IMR-90 (cell line): ENCODE results near the gene DNAJC25. TPM values are rescaled to one million over a fixed set of nuclear protein-coding genes. Genes with fewer than 3 reads are reported as not detected.

Experiments used
- ATAC-seq: fragments of 200-7000 bp; cut with Tn5 transposase; 2 replicates; pipeline ENCODE4 v1.9.1; 2020; ENCODE audit warnings: low read depth, mild to moderate bottlenecking, moderate library complexity
- BruUV-seq: library from RNA; stranded (reverse); fragments of 400-500 nt; replicated peaks from 2 replicates; lab custom pipeline; 2021; lab: Mats Ljungman, UMichigan
- CTCF ChIA-PET: fragments of 300-600 bp; formaldehyde crosslinking; extraction: SDS; loops from one replicate; lab custom pipeline; 2021; ENCODE audit warnings: antibody characterized with exemption; lab: Yijun Ruan, JAX
- POLR2A ChIA-PET: fragments of 300-600 bp; sonication (Branson Sonifier 250); formaldehyde crosslinking; loops from one replicate; lab custom pipeline; 2022; ENCODE audit warnings: antibody characterized with exemption; ENCODE audit not compliant: unreplicated experiment; lab: Charles Lee
- DNase-seq: peaks from one replicate; pipeline ENCODE4 v3.0.0; 2013
- H2AFZ ChIP-seq: replicated peaks from 2 replicates; pipeline ENCODE3; 2013; ENCODE audit warnings: low read length, mild to moderate bottlenecking; ENCODE audit not compliant: poor library complexity
- H2AK5ac ChIP-seq: 2 replicates; pipeline ENCODE4 v1.6.1; 2013; ENCODE audit warnings: low read depth, low read length, inconsistent platforms
- H2AK9ac ChIP-seq: replicated peaks from 2 replicates; pipeline ENCODE3; 2013; ENCODE audit warnings: mild to moderate bottlenecking, low read depth, low read length, moderate library complexity; ENCODE audit not compliant: poor library complexity
- H2BK120ac ChIP-seq: 2 replicates; pipeline ENCODE4 v1.6.1; 2013; ENCODE audit warnings: low read depth, low read length, inconsistent platforms
- H2BK15ac ChIP-seq: 3 replicates; pipeline ENCODE4 v1.6.1; 2013; ENCODE audit warnings: low read depth, low read length, inconsistent platforms
- H2BK20ac ChIP-seq: 2 replicates; pipeline ENCODE4 v1.6.1; 2013; ENCODE audit warnings: low read depth, mild to moderate bottlenecking, inconsistent platforms, low read length, moderate library complexity
- H2BK5ac ChIP-seq: 2 replicates; pipeline ENCODE4 v1.6.1; 2013; ENCODE audit warnings: mild to moderate bottlenecking, low read depth, low read length, inconsistent platforms; ENCODE audit not compliant: poor library complexity, severe bottlenecking
- H3K14ac ChIP-seq: replicated peaks from 2 replicates; pipeline ENCODE4 v1.6.1; 2013; ENCODE audit warnings: low read depth, low read length, inconsistent platforms
- H3K18ac ChIP-seq: 2 replicates; pipeline ENCODE4 v1.6.1; 2013; ENCODE audit warnings: low read depth, low read length, control low read depth
- H3K23ac ChIP-seq: 2 replicates; pipeline ENCODE4 v1.6.1; 2013; ENCODE audit warnings: low read depth, low read length, inconsistent platforms
- H3K27ac ChIP-seq: 2 replicates; pipeline ENCODE4 v1.5.1; 2013; ENCODE audit warnings: mild to moderate bottlenecking, control low read depth, low read length; ENCODE audit not compliant: insufficient read depth
- H3K27me3 ChIP-seq: 2 replicates; pipeline ENCODE4 v1.6.1; 2013; ENCODE audit warnings: low read length; ENCODE audit not compliant: control insufficient read depth, insufficient read depth
- H3K36me3 ChIP-seq: 2 replicates; pipeline ENCODE4 v1.6.1; 2013; ENCODE audit warnings: low read length, mixed read lengths; ENCODE audit not compliant: control insufficient read depth, insufficient read depth
- H3K4ac ChIP-seq: 2 replicates; pipeline ENCODE4 v1.6.1; 2013; ENCODE audit warnings: low read depth, low read length, inconsistent platforms
- H3K4me1 ChIP-seq: 2 replicates; pipeline ENCODE4 v1.6.1; 2013; ENCODE audit warnings: low read length, mixed read lengths; ENCODE audit not compliant: control insufficient read depth, insufficient read depth
- H3K4me2 ChIP-seq: 2 replicates; pipeline ENCODE4 v1.6.1; 2013; ENCODE audit warnings: low read depth, mild to moderate bottlenecking, control low read depth, low read length, moderate library complexity
- H3K4me3 ChIP-seq: 2 replicates; pipeline ENCODE4 v1.5.1; 2013; ENCODE audit warnings: low read depth, mild to moderate bottlenecking, control low read depth, low read length, moderate library complexity; ENCODE audit not compliant: insufficient read depth
- H3K56ac ChIP-seq: 2 replicates; pipeline ENCODE4 v1.6.1; 2013; ENCODE audit warnings: low read length, inconsistent platforms; ENCODE audit not compliant: insufficient read depth; ENCODE audit errors: extremely low read depth
- H3K79me1 ChIP-seq, 2 experiments: 2 replicates each; pipeline ENCODE4 v1.6.1; 2013; ENCODE audit warnings: low read length in 2 of 2, inconsistent platforms in 1 of 2, low read depth in 1 of 2
- H3K9ac ChIP-seq: 2 replicates; pipeline ENCODE4 v1.6.1; 2013; ENCODE audit warnings: low read depth, low read length, control low read depth
- H3K9me1 ChIP-seq: 2 replicates; pipeline ENCODE4 v1.6.1; 2013; ENCODE audit warnings: low read length, inconsistent platforms; ENCODE audit not compliant: insufficient read depth
- H3K9me3 ChIP-seq: 2 replicates; pipeline ENCODE4 v1.6.1; 2013; ENCODE audit warnings: low read length; ENCODE audit not compliant: control insufficient read depth, insufficient read depth
- H4K20me1 ChIP-seq: 2 replicates; pipeline ENCODE4 v1.6.1; 2013; ENCODE audit warnings: low read length, inconsistent platforms; ENCODE audit not compliant: insufficient read depth
- H4K5ac ChIP-seq: 2 replicates; pipeline ENCODE4 v1.6.1; 2013; ENCODE audit warnings: mild to moderate bottlenecking, low read depth, low read length, control low read depth
- H4K8ac ChIP-seq, 2 experiments: 2 replicates each; pipeline ENCODE4 v1.6.1; 2013; ENCODE audit warnings: low read depth in 2 of 2, low read length in 2 of 2, control low read depth in 1 of 2, inconsistent platforms in 1 of 2
- H4K91ac ChIP-seq: 2 replicates; pipeline ENCODE4 v1.6.1; 2013; ENCODE audit warnings: low read depth, low read length, inconsistent platforms; ENCODE audit not compliant: insufficient read depth
- CEBPB ChIP-seq: IDR thresholded peaks from 2 replicates; pipeline ENCODE4 v1.6.1; 2012; ENCODE audit warnings: low read depth, low read length, improper control_type of control experiment
- CHD1 ChIP-seq: IDR thresholded peaks from 2 replicates; pipeline ENCODE4 v1.6.1; 2012; ENCODE audit warnings: low read depth, low read length, improper control_type of control experiment
- FOS ChIP-seq: fragments of 150-350 bp; IDR thresholded peaks from 2 replicates; pipeline ENCODE4 v1.6.1; 2016; ENCODE audit warnings: low read depth, low read length
- MAFK ChIP-seq: IDR thresholded peaks from 2 replicates; pipeline ENCODE4 v1.6.1; 2012; ENCODE audit warnings: low read depth, low read length, improper control_type of control experiment
- MAZ ChIP-seq: IDR thresholded peaks from 2 replicates; pipeline ENCODE4 v1.6.1; 2012; ENCODE audit warnings: low read depth, mild to moderate bottlenecking, low read length, improper control_type of control experiment, moderate library complexity, borderline replicate concordance
- MXI1 ChIP-seq: IDR thresholded peaks from 2 replicates; pipeline ENCODE4 v1.6.1; 2012; ENCODE audit warnings: low read depth, mild to moderate bottlenecking, low read length, moderate library complexity, borderline replicate concordance
- NFE2L2 ChIP-seq: fragments of 150-350 bp; IDR thresholded peaks from 2 replicates; pipeline ENCODE4 v1.6.1; 2016; ENCODE audit warnings: low read depth, mild to moderate bottlenecking, low read length
- POLR2A ChIP-seq: IDR thresholded peaks from 2 replicates; pipeline ENCODE4 v1.6.1; 2012; ENCODE audit warnings: mild to moderate bottlenecking, low read depth, low read length
- RAD21 ChIP-seq: IDR thresholded peaks from 2 replicates; pipeline ENCODE4 v1.6.1; 2012; ENCODE audit warnings: low read length, improper control_type of control experiment
- RCOR1 ChIP-seq: IDR thresholded peaks from 2 replicates; pipeline ENCODE4 v1.6.1; 2012; ENCODE audit warnings: mild to moderate bottlenecking, low read length, improper control_type of control experiment; ENCODE audit not compliant: insufficient replicate concordance
- SMC3 ChIP-seq: fragments of 150-350 bp; IDR thresholded peaks from 2 replicates; pipeline ENCODE4 v1.6.1; 2016; ENCODE audit warnings: low read depth, mild to moderate bottlenecking, antibody characterized with exemption, low read length, moderate library complexity
- USF2 ChIP-seq: fragments of 150-350 bp; IDR thresholded peaks from 2 replicates; pipeline ENCODE4 v1.6.1; 2017; ENCODE audit warnings: mild to moderate bottlenecking, antibody characterized with exemption, low read length, low read depth
- whole genome bisulfite sequencing, 2 experiments: methylation state at CpG; one replicate each; pipeline versions ENCODE4 v1.1.5 to v1.1.7; 2013; ENCODE audit warnings: missing lambda C conversion rate in 2 of 2; ENCODE audit not compliant: insufficient read length in 1 of 2; ENCODE audit errors: extremely low coverage in 2 of 2; 5-methylcytosine and 5-hydroxymethylcytosine counted together
- dilution Hi-C: fragments of 300-500 bp; cut with HindIII; formaldehyde crosslinking; loops from one replicate; pipeline ENCODE4 v1.14.3; 2018; ENCODE audit warnings: low sequenced_read_pairs; ENCODE audit not compliant: unreplicated experiment
- in situ Hi-C: fragments of 300-500 bp; cut with MboI; formaldehyde crosslinking; loops from 3 replicates; pipeline ENCODE4 v1.14.3; 2019; ENCODE audit warnings: low sequenced_read_pairs, inconsistent platforms, mixed read lengths
- intact Hi-C: fragments of 100-400 bp; cut with micrococcal nuclease; formaldehyde crosslinking; loops from 2 replicates; pipeline ENCODE4 v1.10.0; 2022
- polyA plus RNA-seq, 3 experiments: library from polyadenylated mRNA; depleted of rRNA; stranded (reverse); fragments of >200 nt; gene quantifications; 2 replicates each; pipeline ENCODE4 v1.2.3, GENCODE V29; 2012; ENCODE audit warnings: low replicate concordance in 1 of 3
- total RNA-seq: library from RNA; depleted of rRNA; stranded (reverse); fragments of >200 nt; gene quantifications from 2 replicates; pipeline ENCODE4 v1.2.3, GENCODE V29; 2012
- TF ChIP-seq, protein P1 (sequence below): fragments of 150-350 bp; IDR thresholded peaks from 2 replicates; pipeline ENCODE4 v1.6.1; 2016; ENCODE audit warnings: low read depth, mild to moderate bottlenecking, low read length, moderate library complexity, borderline replicate concordance
- TF ChIP-seq, protein P2 (sequence below): conservative IDR thresholded peaks from 2 replicates; pipeline ENCODE4 v1.5.1; 2012; ENCODE audit warnings: mild to moderate bottlenecking, low read depth, low read length, improper control_type of control experiment

Gene DNAJC25
- total and polyA plus RNA-seq, 2 of the 4 experiments (the other 2 are of a cell fraction), result 3.2 to 6.6 TPM

DNA sequence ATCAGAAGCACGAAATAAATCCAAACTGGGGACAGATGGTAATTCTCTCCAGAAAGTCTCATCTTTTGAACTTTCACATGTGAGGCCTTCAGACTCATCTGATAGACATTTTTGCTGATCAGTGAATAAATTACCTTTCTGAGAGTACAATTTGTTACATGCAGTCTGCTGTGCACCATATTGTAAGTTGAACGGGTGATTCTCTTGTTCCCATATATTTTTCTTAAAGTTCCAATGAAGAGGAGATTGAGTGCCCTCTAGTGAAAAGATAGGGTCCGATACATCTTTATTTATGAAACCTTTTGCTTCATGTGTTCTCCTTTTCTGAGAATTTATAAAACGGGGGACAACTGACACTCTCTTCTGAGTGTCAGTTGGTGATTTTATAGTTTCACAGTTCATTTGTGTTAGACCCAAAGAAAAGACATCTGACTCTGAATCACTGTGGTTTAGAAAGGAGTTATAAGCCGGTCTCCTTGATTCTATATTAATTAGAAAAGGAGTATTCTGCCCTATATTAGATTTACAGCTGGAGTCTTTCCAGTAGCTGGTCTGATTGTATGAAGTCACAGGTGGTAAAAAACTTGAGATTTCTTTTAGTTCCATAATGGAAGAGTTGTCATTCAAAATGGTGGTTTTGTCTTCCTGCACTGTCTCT is 60.7 kb downstream of the DNAJC25 start:
- H4K8ac ChIP-seq, result no peak overlapping the region
- in situ Hi-C loops (no loop called here), dilution Hi-C loops (no loop called here), intact Hi-C loops (loop anchor here (1.0 kb wide), 1 partner anchor 94 kb away; no protein-coding TSS in a partner anchor)
- no peak overlapping the region for H3K56ac ChIP-seq
- H3K27ac ChIP-seq, result no peak overlapping the region
- H3K79me1 ChIP-seq, result no peaks in the 10 kb centered on the region; a peak in 1 of 4 replicates
- H3K14ac ChIP-seq, result no peak overlapping the region
- H3K4me3 ChIP-seq, result no peak overlapping the region
- no peak overlapping the region for H2BK5ac ChIP-seq
- no peak overlapping the region for H2AK5ac ChIP-seq
- H3K9ac ChIP-seq, result no peak overlapping the region
- H3K9me1 ChIP-seq, result no peaks in the 10 kb centered on the region
- H2BK15ac ChIP-seq, result no peak overlapping the region
- ATAC-seq, result peak; percentile 75
- H3K4me1 ChIP-seq, result 0 out of 2 replicates have a peak, but pooled peaks cover 2% of the 10 kb centered on the region
- H3K36me3 ChIP-seq, result no peaks in the 10 kb centered on the region
- H4K5ac ChIP-seq, result no peak overlapping the region
- H4K20me1 ChIP-seq, result no peaks in the 10 kb centered on the region
- WGBS, 2 experiments, result no CpG with 5 or more reads among the region's 5 CpGs
- TF ChIP-seq RAD21 (peak; percentile 47), RCOR1 (no peak), NFE2L2 (no peak), MXI1 (no peak), CHD1 (no peak), POLR2A (no peak), SMC3 (peak; percentile 30; the same call in 1 of the 2 replicates), MAZ (no peak), FOS (no peak), USF2 (no peak), MAFK (no peak), CEBPB (no peak)
- TF ChIP-seq, protein P1, sequence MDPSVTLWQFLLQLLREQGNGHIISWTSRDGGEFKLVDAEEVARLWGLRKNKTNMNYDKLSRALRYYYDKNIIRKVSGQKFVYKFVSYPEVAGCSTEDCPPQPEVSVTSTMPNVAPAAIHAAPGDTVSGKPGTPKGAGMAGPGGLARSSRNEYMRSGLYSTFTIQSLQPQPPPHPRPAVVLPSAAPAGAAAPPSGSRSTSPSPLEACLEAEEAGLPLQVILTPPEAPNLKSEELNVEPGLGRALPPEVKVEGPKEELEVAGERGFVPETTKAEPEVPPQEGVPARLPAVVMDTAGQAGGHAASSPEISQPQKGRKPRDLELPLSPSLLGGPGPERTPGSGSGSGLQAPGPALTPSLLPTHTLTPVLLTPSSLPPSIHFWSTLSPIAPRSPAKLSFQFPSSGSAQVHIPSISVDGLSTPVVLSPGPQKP, result no peak
- TF ChIP-seq, protein P2, sequence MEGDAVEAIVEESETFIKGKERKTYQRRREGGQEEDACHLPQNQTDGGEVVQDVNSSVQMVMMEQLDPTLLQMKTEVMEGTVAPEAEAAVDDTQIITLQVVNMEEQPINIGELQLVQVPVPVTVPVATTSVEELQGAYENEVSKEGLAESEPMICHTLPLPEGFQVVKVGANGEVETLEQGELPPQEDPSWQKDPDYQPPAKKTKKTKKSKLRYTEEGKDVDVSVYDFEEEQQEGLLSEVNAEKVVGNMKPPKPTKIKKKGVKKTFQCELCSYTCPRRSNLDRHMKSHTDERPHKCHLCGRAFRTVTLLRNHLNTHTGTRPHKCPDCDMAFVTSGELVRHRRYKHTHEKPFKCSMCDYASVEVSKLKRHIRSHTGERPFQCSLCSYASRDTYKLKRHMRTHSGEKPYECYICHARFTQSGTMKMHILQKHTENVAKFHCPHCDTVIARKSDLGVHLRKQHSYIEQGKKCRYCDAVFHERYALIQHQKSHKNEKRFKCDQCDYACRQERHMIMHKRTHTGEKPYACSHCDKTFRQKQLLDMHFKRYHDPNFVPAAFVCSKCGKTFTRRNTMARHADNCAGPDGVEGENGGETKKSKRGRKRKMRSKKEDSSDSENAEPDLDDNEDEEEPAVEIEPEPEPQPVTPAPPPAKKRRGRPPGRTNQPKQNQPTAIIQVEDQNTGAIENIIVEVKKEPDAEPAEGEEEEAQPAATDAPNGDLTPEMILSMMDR, result peak; percentile 51
- H3K18ac ChIP-seq, result no peak overlapping the region
- no peak overlapping the region for H2AK9ac ChIP-seq
- no peaks in the 10 kb centered on the region for H3K27me3 ChIP-seq
- peak overlapping the region; percentile 66; the same call in 1 of the 2 replicates for H3K4me2 ChIP-seq
- no peak overlapping the region for H4K91ac ChIP-seq
- peak; percentile 48 for DNase-seq
- no peak overlapping the region for H3K23ac ChIP-seq
- ChIA-PET POLR2A (no interaction called here), CTCF (interaction anchor here (0.6 to 1.0 kb wide), 2 partner anchors 94 to 203 kb away, joined by 3 read pairs; no protein-coding TSS in a partner anchor)
- no TSS peak for BruUV-seq
- no peak overlapping the region for H3K4ac ChIP-seq
- no peak overlapping the region for H2BK120ac ChIP-seq
- no peak overlapping the region for H2BK20ac ChIP-seq
- H2AFZ ChIP-seq, result no peak overlapping the region
- H3K9me3 ChIP-seq, result no peaks in the 10 kb centered on the region
